Sciatic nerve (tissue), 2 donors: ENCODE data around the gene ACAP2. TPM values are rescaled to one million over a fixed set of nuclear protein-coding genes. Genes with fewer than 3 reads are reported as not detected.
"Not testable (repeated sequence)": the region's sequence is repeated elsewhere in the genome, so short reads cannot be mapped to it uniquely, and the experiment has no call there.

Experiments used
- ATAC-seq: fragments of 200-7000 bp; cut with Tn5 transposase; one replicate; pipeline ENCODE4 v1.9.1; 2020; ENCODE audit warnings: mild to moderate bottlenecking, moderate library complexity
- DNase-seq: peaks from one replicate; pipeline ENCODE4 v3.0.0-alpha.2; 2020; ENCODE audit warnings: low spot score
- intact Hi-C: fragments of 100-400 bp; cut with DNase I; formaldehyde crosslinking; loops from one replicate; pipeline ENCODE4 v1.14.2; 2022
- total RNA-seq: library from RNA; stranded (reverse); fragmentation: NEBNext Ultra II Directional; extraction: Animal tissue kit (Norgen Biotek cat#: 25700); gene quantifications from one replicate; pipeline ENCODE4 v1.2.1, GENCODE V29; 2021
- donor health status: DM: no; HTN: no; CAD: no.
- donor health status: DM: no; HTN: no; CAD: no.

The ACAP2 gene, protein sequence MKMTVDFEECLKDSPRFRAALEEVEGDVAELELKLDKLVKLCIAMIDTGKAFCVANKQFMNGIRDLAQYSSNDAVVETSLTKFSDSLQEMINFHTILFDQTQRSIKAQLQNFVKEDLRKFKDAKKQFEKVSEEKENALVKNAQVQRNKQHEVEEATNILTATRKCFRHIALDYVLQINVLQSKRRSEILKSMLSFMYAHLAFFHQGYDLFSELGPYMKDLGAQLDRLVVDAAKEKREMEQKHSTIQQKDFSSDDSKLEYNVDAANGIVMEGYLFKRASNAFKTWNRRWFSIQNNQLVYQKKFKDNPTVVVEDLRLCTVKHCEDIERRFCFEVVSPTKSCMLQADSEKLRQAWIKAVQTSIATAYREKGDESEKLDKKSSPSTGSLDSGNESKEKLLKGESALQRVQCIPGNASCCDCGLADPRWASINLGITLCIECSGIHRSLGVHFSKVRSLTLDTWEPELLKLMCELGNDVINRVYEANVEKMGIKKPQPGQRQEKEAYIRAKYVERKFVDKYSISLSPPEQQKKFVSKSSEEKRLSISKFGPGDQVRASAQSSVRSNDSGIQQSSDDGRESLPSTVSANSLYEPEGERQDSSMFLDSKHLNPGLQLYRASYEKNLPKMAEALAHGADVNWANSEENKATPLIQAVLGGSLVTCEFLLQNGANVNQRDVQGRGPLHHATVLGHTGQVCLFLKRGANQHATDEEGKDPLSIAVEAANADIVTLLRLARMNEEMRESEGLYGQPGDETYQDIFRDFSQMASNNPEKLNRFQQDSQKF
- 77.4 TPM for total RNA-seq

DNA sequence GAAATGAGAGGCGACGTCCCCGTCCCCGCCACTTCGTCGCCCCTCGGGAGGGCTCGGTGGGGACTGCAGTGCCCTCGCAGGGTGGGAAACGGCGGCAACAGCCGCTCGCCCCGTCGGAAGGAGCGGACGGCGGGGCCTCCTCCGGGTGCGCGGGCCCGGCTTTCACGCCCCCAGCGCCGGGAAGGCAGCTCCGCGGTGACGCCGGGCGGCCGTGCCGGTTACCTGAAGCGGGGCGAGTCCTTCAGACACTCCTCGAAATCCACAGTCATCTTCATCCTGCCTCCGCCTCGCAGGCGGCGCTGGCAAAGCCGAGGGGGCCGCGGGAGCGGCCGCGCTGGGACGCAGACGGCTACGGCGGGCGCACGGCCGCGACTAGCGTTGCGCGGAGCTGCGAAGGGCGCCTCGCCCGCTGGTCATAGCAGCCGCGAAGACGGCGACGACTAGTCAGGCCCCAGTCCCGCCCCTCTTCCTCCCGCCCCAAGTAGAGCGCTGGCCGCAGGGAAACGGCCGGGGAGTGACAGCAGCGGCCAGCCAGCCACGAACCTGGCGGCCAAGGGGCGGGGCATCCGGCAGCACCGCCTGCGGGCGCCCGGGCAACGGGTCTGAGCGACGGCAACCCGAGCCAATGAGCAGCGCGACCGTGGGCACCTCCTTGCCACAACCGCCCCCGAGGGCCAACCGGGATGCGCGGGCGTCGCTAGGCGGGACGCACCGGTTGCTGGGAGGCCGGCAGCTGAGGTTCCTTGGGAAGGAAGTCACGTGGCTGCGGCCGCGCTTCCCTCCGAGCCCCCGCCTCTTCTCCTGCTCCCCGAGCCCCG lies at the start of gene ACAP2:
ACAP2 (minus strand) TSS at position 448 of the 818 bp plus-strand sequence; CDS start at position 275, 173 bp downstream.
- peak; percentile 100 for DNase-seq
- intact Hi-C loops, result no loop called here
- ATAC-seq, result peak; percentile 99

DNA sequence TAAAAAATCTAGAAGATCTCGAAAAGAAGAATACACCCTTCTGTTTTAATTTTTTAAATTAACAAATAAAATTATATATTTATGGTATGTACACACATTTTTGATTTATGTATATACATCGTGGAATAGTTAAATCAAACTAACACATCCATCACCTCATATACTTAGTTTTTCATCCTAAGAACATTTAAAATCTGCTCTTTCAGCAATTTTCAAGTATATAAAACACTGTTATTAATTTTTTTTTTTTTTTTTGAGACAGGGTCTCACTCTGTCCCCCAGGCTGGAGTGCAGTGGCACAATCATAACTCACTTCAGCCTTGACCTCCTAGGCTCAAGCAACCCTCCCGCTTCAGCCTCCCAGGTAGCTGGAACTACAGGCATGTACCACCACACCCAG lies 32.8 kb upstream of the ACAP2 start:
- ATAC-seq, result no peak
- intact Hi-C loops, result no loop called here
- no peak for DNase-seq

DNA sequence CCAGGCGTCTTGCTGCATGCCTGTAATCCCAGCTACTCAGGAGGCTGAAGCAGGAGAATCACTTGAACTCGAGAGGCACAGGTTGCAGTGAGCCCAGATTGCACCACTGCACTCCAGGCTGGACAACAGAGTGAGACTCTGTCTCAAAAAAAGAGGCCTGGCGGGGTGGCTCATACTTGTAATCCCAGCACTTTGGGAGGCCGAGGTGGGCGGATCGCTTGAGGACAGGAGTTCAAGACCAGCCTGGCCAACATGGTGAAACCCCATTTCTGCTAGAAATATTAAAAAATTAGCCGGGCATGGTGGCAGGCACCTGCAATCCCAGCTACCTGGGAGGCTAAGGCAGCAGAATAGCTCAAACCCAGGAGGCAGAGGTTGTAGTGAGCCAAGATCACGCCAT lies 32.3 kb upstream of the ACAP2 start:
- ATAC-seq, DNase-seq, intact Hi-C loops: not testable (repeated sequence)

DNA sequence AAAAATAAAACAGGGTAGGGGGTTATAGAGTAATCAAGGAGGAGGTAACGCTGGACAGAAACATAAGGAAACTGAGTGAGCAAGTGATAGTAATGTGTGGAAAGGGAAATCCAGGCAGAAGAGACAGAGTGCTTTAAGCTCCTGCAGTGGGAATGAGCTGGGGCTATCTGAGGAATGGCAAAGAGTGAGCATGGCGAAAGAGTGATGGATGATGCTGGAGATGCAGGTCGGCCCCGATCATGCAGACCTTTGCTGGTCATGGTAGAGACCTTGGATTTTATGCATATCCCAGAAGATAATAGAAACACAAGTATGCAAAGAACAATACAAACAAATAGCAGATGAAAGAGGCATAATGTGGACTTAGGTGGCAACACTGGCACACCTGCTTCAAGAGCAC lies 26.0 kb upstream of the ACAP2 start:
- DNase-seq (no peak), ATAC-seq (no peak)
- intact Hi-C loops, result no loop called here

DNA sequence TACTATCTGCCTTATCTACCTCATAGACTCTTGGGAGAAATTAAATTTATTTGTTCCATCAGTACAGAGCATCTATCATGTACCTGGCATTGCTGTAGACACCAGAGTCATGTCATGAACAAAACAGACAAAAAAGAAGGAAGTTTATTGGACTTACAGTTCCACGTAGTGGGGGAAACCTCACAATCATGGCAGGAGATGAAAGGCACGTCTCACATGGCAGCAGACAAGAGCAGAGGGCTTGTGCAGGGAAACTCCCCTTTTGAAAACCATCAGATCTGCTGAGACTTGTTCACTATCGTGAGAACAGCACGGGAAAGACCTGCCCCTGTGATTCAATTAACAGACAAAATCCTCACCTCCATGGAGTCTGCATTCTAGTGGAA lies 25.6 kb upstream of the ACAP2 start:
- no peak for DNase-seq
- ATAC-seq, result no peak
- intact Hi-C loops, result no loop called here

DNA sequence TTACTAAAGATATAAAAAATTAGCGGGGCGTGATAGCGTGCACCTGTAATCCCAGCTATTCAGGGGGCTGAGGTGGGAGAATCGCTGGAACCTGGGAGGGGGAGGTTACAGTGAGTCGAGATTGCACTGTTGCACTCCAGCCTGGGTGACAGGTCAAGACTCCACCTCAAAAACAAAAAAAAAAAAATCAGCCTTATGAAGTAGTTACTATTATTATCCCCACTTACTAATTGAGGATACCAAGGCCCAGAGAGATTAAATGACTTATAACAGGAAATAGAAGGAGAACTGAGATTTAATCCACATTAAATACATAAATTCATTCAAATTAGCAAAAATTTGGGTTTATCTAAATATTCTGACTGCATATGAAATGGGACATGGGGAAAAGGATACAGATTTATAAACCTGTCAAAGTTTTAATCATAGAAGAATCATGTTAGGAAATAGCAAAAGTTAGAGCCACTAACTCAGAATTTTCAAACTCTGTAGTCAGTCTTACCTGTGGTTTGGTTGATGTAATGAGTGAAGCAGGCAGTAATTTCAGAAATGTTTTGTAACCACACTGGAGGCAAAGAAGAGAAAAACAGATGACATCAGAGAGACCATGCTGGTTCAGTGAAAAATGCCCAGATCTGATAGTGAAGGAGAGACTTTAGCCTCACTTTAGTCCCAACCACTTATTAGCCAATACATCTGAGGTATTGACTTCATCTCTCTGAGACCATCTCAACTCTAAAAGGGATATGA lies 25.0 kb upstream of the ACAP2 start:
- ATAC-seq (no peak), DNase-seq (no peak)
- intact Hi-C loops, result no loop called here

DNA sequence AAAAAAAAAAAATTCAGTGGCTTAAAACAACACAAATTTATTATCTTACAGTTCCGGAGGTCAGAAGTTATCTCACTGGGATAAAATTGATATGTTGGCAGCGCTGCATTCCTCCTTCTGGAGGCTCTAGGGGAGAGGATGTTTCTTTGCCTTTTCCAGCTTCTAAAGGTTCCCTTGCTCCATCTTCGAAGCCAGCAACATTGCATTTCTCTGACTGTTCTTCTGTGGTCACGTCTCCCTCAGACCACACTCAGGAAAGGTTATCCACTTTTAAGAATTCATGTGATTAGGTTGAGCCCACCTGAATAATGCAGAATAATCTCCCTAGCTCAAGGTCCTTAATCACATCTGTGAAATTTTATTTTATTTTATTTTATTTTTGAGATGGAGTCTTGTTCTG lies 23.4 kb upstream of the ACAP2 start:
- intact Hi-C loops, result no loop called here
- ATAC-seq (no peak), DNase-seq (no peak)

DNA sequence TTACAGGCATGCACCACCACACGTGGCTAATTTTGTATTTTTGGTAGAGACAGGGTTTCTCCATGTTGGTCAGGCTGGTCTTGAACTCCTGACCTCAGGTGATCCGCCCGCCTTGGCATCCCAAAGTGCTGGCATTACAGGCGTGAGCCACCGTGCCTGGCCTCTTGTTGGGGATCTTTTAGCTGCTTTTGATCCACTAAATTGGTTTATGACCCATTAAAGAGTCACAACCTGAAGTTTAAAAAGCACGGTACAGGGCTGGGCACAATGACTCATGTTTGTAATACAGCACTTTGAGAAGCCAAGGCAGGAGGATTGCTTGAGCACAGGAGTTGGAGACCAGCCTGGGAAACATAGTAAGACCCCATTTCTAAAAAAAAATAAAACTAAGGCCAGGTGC lies 20.1 kb upstream of the ACAP2 start:
- DNase-seq, ATAC-seq, intact Hi-C loops: not testable (repeated sequence)

DNA sequence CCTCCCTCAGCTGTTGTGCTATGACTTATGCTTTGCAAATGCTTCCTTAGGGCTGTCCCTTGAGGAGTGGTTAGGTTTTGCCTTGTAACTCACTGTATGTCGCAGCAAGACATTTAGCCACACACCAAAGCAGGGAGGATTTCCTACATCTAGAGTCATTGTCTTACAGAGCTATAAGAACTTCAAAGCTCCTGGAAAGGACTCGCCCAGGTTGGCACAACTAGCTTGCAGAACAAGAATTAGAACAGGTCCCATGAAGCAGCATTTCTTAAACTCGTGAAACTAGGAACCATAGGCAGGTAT lies 19.4 kb upstream of the ACAP2 start:
- intact Hi-C loops, result no loop called here
- ATAC-seq (no peak), DNase-seq (no peak)

DNA sequence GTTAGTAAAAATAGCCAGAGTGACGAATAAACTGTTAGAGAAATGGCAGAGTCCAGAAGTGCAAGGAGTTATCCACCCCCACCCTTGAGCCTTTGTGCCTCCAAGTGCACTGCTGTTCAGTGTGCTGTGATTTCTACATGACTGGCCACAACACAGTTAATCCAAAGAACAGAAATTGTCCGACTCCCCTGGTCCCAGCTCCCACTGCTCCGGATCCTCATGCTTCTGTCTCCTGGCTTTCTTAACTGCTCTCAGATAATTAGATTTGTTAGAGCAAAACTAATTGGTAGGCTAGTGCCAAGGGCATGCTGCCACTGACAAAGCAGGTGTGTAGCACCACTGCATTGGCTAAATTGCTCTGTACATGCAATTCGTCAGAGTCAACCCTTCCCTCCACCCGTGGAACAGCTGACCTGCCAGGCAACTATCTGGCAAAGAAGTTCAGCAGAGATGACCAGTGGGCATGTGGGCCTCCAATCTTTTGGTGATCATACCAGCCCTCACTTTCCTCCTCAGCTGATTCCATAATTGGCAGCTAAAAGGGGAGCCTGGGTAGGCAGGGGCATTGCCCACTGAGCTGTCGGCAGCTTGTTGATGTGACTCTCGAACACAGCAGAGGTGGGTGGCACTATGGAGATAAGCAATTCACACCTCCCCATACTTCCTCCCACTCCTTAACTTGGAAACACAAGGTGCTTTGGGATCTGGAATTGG lies 18.9 kb upstream of the ACAP2 start:
- no peak for ATAC-seq
- intact Hi-C loops, result no loop called here
- DNase-seq, result no peak

DNA sequence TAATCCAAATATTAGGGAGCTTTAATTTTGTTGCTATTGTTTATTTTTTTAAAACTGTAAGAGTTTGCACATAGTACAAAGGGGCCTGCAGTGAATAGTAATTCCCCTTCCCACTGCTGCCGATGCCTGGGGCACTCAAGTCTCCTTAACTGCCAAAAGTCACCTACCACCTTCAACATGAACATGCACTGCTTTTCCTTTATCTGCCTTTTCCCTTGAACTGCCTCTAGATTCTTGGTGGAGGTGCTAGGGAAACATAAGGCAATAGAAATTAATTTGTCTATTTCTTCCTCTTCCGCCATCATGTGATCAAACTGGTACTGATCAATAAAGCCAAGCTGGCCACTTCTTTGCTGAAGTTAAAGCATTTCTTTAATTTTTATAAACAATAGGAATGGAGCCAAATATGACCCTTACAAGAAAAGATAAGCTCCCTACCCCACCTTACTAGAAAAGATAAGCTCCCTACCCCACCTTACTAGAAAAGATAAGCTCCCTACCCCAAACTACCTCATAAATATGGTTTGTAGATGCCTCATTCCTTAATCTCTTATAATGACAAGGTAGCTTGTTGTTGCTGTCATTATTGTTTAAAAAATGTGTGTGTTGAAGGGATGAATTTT lies 17.4 kb upstream of the ACAP2 start:
- DNase-seq (no peak), ATAC-seq (no peak)
- intact Hi-C loops, result no loop called here

DNA sequence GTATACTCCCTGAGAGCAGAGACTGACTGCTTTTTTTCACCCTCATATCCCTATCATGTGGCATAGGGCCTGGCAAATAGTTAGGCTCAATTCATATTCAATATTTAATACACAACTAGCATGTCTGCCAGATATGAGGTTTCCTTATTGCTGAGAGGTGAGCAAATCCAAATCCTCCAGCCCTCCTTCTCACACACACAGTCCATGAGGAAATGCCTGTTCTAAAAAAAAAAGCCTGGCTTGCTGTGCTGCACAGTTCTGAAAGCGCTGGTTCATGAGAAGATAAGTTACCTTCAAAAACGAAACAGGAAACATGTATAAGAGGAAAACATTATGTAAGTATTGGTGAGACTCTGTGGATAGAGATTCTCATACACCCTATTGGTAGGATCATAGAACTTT lies 15.5 kb upstream of the ACAP2 start:
- intact Hi-C loops, result no loop called here
- ATAC-seq (no peak), DNase-seq (no peak)

DNA sequence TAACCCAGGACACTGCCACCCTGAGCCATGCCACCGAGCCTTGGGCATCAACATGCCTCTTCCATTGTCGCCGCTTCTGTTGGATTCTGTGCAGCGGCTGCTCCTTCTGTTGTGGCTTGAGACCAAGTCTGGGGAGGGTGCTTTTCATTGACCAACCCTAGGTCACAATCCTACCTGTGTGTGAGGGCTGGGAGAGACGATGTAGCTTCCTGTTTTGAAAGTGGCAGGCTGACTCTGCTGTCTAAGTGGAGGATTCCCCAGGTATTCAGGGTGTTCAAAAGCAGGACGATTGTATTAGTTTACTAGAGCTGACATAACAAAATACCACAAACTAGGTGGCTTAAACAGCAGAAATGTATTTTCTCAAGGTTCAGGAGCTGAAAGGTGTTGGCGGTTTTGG lies 13.0 kb upstream of the ACAP2 start:
- intact Hi-C loops, result no loop called here

DNA sequence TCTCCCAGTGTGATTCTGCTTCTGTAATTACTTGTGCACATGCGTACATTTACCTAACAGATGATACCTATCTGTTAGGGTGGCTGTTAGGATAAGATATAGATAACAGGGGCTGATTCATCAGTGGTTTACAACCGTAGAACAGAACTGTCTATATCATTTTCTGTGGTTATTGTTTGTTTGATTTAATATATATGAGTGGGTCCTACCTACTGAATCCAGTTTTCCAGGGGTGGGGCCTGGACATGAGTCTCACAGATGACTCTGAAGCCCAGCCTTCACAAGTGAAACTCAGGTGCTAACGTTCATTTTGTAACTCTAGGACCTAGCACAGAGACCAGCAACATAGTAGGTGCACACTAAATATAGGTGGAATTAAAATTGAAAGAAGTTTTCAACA lies 10.4 kb upstream of the ACAP2 start:
- intact Hi-C loops, result no loop called here
- ATAC-seq (no peak), DNase-seq (no peak)

More for the DNA sequence above, 13.0 kb upstream of the ACAP2 start:
- no peak for ATAC-seq
- no peak for DNase-seq

DNA sequence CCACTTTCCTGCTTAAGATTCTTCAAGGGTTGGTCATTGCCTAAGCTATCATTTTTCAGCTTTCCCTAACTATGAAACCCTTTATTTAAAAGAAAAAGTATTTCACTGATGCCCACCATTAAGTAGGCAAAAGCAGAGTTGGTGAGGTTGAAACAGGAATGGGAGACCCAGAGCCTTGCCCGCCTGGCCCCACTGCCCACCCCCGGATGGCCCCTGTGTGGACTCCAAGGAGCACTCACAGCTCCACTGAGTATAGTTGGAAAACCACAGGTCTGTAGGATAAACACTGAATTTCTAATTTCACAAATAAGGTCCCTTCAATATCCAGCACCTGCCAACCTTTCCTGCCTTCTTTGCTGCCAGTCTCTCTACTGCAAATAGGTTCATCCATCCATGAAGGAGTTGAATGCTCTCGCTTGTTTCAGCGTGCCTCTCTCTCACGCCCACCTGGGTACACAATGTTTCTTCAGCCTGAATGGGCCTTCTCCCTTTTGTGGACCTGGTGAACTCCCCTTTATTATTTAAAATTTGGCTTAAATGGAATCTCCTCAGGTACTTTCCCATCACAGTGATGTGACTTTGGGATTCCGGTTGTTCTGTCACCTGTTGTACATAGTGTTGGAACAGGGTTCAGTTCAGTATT lies 8.7 kb upstream of the ACAP2 start:
- no peak for DNase-seq
- no peak for ATAC-seq
- intact Hi-C loops, result no loop called here

DNA sequence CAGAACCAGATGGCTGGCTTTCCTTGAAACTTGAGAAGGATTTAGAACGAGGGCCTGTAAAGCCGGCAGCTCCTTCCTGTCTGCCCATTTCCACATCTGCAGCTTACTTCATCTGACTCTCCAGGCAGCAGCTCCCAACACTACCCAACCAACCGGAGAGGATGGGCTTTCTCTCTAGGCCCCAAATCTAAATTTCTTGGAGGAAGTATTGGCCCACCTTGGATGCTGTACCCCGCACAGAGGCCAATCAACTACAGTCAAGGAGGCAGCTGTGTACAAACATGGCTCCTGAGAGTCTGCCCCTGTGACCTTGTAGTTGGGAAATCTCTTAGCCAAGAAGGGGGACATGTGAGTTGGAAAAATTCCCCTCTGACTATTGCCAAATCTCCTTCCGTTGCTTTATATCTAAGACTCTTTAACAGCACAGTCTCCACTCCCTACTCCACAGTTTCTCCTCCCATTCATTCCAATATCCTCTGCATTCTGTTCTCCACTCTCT lies 8.0 kb upstream of the ACAP2 start:
- ATAC-seq (peak; percentile 96), DNase-seq (no peak)
- intact Hi-C loops, result no loop called here

DNA sequence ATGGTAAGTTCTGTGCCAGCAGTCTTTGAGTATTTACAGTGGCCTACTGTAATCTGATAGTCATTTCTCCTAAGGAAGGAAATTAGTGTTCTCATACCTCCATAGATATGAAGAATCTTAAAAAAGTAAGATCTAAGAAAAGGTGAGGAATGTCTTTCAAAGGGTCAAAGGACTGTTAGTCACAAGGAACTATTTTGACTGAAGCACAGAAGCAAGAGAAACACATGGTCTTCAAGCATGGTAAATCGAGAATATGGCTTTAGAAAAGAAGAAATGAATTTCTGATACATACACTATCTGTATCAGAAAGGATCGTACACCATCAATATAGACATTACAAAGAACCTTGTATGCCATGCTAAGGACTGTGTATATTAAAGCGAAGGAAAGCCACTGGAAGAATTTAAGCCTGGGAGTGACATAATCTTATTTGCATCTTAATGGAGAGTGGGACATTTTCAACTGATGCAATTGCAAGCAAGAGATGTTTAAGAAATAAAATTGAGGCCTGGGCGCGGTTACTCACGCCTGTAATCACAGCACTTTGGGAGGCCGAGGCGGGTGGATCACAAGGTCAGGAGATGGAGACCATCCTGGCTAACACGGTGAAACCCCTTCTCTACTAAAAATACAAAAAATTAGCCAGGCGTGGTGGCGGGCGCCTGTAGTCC lies 5.5 kb upstream of the ACAP2 start:
- intact Hi-C loops, result no loop called here
- ATAC-seq (no peak), DNase-seq (no peak)
